ENCODE results near the gene DNAJA4.

DNAJA4 gene

GRCh38 chr15:78322724-78323521 lies 58.6 kb downstream of the DNAJA4 start:
- Histone ChIP-seq H3K4me1 (ENCODE audit: control insufficient read depth, insufficient read depth, low read length) (peaks cover 10% of the 10 kb centered on the region), H3K36me3 (ENCODE audit: control insufficient read depth, insufficient read depth, low read length) (no peaks in the 10 kb centered on the region), H3K27me3 (ENCODE audit: control insufficient read depth, insufficient read depth, low read length) (no peaks in the 10 kb centered on the region), H3K9me3 (ENCODE audit: control insufficient read depth, insufficient read depth, low read length) (no peaks in the 10 kb centered on the region), H3K27ac (ENCODE audit: low read length) (no peak overlapping the region), H3K4me3 (ENCODE audit: low read length) (no peak overlapping the region)
- no peak for DNase-seq (ENCODE audit: low read depth, low spot score)
- WGBS (ENCODE audit: insufficient coverage, insufficient read length): no CpG with 5 or more reads among the region's 19 CpGs

- H3K4me1 ChIP-seq (ENCODE audit: control insufficient read depth, insufficient read depth, low read length): peaks cover 10% of the 10 kb centered on the region
- no CpG with 5 or more reads among the region's 7 CpGs for WGBS (ENCODE audit: insufficient coverage, insufficient read length)
- no peak overlapping the region for H3K27ac ChIP-seq (ENCODE audit: low read length)
- no peak for DNase-seq (ENCODE audit: low read depth, low spot score)
- H3K36me3 ChIP-seq (ENCODE audit: control insufficient read depth, insufficient read depth, low read length): no peaks in the 10 kb centered on the region
- H3K4me3 ChIP-seq (ENCODE audit: low read length): no peak overlapping the region
- no peaks in the 10 kb centered on the region for H3K27me3 ChIP-seq (ENCODE audit: control insufficient read depth, insufficient read depth, low read length)
- H3K9me3 ChIP-seq (ENCODE audit: control insufficient read depth, insufficient read depth, low read length): no peaks in the 10 kb centered on the region
These were observed 59.3 kb downstream of the DNAJA4 start for GRCh38 chr15:78323693-78324092.

DNA sequence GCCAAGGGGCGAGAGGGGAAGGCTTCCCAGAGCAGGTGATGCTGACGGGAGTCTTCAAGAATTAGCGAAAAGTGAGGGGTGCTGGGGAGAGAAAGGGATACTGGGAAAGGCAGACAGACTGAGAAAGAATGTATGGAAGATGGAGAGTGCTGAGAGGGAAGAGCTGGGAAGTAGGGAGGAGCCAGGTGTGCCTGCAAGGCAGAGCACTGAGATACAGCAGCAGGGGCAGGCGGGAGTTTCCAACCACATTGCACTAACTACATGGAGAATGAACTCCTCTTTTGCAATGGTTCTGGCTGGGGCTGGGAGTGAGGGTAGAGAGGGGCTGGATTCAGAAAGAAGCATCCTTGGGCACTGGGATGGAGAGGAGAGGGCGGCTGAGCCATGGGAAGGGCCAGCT lies 59.8 kb downstream of the DNAJA4 start:
- H3K27ac ChIP-seq (ENCODE audit: low read length): no peak overlapping the region
- no peaks in the 10 kb centered on the region for H3K36me3 ChIP-seq (ENCODE audit: control insufficient read depth, insufficient read depth, low read length)
- peaks cover 10% of the 10 kb centered on the region for H3K4me1 ChIP-seq (ENCODE audit: control insufficient read depth, insufficient read depth, low read length)
- no CpG with 5 or more reads among the region's 5 CpGs for WGBS (ENCODE audit: insufficient coverage, insufficient read length)
- no peak overlapping the region for H3K4me3 ChIP-seq (ENCODE audit: low read length)
- H3K27me3 ChIP-seq (ENCODE audit: control insufficient read depth, insufficient read depth, low read length): no peaks in the 10 kb centered on the region
- no peaks in the 10 kb centered on the region for H3K9me3 ChIP-seq (ENCODE audit: control insufficient read depth, insufficient read depth, low read length)
- DNase-seq (ENCODE audit: low read depth, low spot score): no peak

DNA sequence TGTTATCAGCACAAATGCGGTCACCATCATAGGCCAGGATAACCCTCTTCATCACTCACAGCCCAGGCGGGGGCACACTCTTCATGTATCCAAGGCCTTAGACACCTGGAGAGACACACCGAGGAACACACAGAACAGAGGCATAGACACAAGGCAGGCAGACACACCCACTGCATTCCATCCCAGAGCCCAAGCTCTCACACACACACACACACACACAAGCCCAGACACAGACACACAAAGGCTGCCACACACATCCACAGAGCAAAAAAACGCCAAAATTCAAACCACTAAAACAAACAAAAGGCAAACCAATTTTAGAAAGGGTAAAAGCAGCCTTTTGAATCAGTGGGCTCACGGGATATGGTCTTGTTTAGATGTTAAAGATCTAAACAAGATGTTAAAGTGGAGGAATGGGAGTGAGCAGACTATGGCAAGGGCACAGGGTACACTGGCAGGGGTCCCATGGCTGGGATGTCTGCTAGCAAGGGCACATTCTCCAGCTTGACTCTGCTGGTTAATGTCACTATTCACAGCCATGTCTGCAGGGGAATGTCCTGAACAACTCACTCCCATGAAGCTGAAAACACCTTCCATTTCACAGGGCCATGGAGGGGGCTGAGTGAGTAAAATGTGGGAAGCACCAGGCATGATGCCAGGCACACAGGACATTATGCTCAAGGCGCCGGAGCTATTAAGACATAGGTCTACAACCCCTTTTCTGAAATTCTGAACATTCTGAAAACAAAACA lies 60.9 kb downstream of the DNAJA4 start:
- H3K36me3 ChIP-seq (ENCODE audit: control insufficient read depth, insufficient read depth, low read length): no peaks in the 10 kb centered on the region
- no peak overlapping the region for H3K27ac ChIP-seq (ENCODE audit: low read length)
- no peaks in the 10 kb centered on the region for H3K9me3 ChIP-seq (ENCODE audit: control insufficient read depth, insufficient read depth, low read length)
- WGBS (ENCODE audit: insufficient coverage, insufficient read length): no CpG with 5 or more reads among the region's 7 CpGs
- DNase-seq (ENCODE audit: low read depth, low spot score): no peak
- peaks cover 10% of the 10 kb centered on the region for H3K4me1 ChIP-seq (ENCODE audit: control insufficient read depth, insufficient read depth, low read length)
- H3K4me3 ChIP-seq (ENCODE audit: low read length): no peak overlapping the region
- no peaks in the 10 kb centered on the region for H3K27me3 ChIP-seq (ENCODE audit: control insufficient read depth, insufficient read depth, low read length)

DNA sequence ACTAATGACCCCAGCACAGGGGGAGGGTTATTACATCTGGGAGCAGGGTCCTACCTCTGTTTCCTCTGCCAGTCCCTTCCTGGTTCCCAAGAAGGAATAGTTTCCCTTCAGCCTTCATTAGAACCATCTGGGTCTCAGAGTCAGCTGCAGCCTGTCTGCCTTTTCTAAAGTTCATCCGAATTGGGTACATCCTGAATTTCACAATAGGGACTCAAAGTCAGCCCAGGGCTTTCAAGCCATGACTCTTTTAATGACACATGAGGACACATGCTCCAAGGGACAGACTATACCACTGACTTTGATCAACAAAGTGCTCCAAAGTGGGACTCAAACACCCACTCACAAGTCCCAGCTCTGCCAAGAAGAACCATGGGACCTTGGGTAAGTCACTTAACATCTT lies 63.1 kb downstream of the DNAJA4 start:
- WGBS (ENCODE audit: insufficient coverage, insufficient read length): no CpG with 5 or more reads among the region's 1 CpG
- no peaks in the 10 kb centered on the region for H3K27me3 ChIP-seq (ENCODE audit: control insufficient read depth, insufficient read depth, low read length)
- H3K9me3 ChIP-seq (ENCODE audit: control insufficient read depth, insufficient read depth, low read length): no peaks in the 10 kb centered on the region
- H3K4me1 ChIP-seq (ENCODE audit: control insufficient read depth, insufficient read depth, low read length): peaks cover 3% of the 10 kb centered on the region
- no peak for DNase-seq (ENCODE audit: low read depth, low spot score)
- no peaks in the 10 kb centered on the region for H3K36me3 ChIP-seq (ENCODE audit: control insufficient read depth, insufficient read depth, low read length)
- no peak overlapping the region for H3K27ac ChIP-seq (ENCODE audit: low read length)
- no peak overlapping the region for H3K4me3 ChIP-seq (ENCODE audit: low read length)

DNA sequence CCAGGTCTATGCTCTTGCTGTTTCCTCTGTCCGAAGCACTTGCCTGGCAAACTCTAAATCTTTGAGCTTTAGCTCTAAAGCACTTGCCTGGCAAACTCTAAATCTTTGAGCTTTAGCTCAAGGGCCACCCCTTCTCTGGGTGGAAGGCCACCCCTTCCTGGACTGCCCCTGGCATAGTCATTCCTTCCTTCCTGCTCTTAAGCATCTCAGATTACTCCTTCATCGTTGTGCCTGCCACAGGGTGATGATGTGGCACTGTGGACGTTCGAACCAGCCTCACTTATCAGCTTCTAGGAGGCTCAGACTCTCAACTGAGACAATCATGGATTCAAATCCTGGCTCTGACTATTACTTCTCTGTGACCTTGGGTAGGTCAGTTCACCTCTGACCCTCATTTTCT lies 65.3 kb downstream of the DNAJA4 start:
- Histone ChIP-seq H3K9me3 (ENCODE audit: control insufficient read depth, insufficient read depth, low read length) (no peaks in the 10 kb centered on the region), H3K4me1 (ENCODE audit: control insufficient read depth, insufficient read depth, low read length) (no peaks in the 10 kb centered on the region; the same call in 1 of the 2 replicates), H3K4me3 (ENCODE audit: low read length) (no peak overlapping the region), H3K27ac (ENCODE audit: low read length) (no peak overlapping the region), H3K27me3 (ENCODE audit: control insufficient read depth, insufficient read depth, low read length) (no peaks in the 10 kb centered on the region), H3K36me3 (ENCODE audit: control insufficient read depth, insufficient read depth, low read length) (no peaks in the 10 kb centered on the region)
- no peak for DNase-seq (ENCODE audit: low read depth, low spot score)
- WGBS (ENCODE audit: insufficient coverage, insufficient read length): no CpG with 5 or more reads among the region's 4 CpGs

Measured in iPS DF 6.9 (cell line).